Stomach (tissue), 4 donors: ENCODE results near the gene WSCD1.

Source experiments
- POLR2A ChIP-seq, 4 donors: fragments of 450-650 bp; IDR thresholded peaks; one replicate each; pipeline ENCODE4 v1.6.1; 2016; ENCODE audit warnings: antibody characterized with exemption in 4 of 4, control low read depth in 2 of 4, mild to moderate bottlenecking in 1 of 4, moderate library complexity in 1 of 4
- TF ChIP-seq, protein P1 (sequence below), 7 experiments: fragments of 450-650 bp in 4 of 7; fragments of 200-600 bp in 3 of 7; sonication (generic) in 3 of 7; IDR thresholded peaks; one replicate each; pipeline ENCODE4 v1.5.1; 2016 to 2019; ENCODE audit warnings: antibody characterized with exemption in 7 of 7, control low read depth in 2 of 7, mild to moderate bottlenecking in 1 of 7

DNA sequence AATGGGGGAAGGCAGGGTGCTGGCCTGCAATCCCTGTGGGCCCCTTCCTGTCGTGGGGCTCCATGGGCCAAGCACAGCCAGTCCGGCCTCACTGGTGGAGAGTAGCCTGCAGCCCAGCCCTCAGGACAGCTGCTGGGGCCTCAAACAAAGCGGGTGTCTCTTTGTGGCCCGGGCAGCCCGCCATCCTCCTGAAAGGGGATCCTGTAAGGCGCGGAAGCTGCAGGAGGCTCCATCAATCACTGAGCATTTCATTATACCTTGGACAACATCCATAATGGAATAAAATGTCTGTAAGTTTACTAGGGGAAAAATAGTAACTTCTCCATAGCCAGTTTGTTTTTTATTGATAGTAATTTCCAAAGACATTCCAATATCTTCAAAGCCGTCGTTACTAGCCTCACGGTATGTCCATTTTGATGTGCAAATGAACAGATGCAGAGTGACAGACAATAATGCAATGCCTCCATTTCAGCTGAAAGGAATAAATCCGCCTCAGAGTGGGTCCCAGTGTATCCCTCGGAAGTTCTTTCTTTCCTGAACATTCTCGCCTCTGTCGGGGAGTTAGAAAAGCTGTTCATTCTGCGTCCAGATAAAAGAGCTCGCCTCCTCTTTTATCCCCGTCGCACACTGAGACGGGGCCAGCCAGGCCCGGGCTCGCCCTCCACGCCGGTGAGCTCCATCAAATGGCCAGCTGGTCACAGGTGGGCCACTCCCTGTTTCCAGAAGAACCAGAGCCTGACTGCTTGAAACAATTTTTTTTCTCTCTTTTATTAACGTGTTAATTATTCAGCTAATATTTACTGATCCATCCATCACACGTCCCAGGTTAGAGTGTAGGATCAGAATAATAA is 14.4 kb downstream of the WSCD1 start:
- TF ChIP-seq, protein P1, sequence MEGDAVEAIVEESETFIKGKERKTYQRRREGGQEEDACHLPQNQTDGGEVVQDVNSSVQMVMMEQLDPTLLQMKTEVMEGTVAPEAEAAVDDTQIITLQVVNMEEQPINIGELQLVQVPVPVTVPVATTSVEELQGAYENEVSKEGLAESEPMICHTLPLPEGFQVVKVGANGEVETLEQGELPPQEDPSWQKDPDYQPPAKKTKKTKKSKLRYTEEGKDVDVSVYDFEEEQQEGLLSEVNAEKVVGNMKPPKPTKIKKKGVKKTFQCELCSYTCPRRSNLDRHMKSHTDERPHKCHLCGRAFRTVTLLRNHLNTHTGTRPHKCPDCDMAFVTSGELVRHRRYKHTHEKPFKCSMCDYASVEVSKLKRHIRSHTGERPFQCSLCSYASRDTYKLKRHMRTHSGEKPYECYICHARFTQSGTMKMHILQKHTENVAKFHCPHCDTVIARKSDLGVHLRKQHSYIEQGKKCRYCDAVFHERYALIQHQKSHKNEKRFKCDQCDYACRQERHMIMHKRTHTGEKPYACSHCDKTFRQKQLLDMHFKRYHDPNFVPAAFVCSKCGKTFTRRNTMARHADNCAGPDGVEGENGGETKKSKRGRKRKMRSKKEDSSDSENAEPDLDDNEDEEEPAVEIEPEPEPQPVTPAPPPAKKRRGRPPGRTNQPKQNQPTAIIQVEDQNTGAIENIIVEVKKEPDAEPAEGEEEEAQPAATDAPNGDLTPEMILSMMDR (IDR thresholded peaks at IDR 0.05): no peak
- TF ChIP-seq POLR2A (IDR thresholded peaks at IDR 0.05): no peak
